ENCODE results near the gene MACF1.

- peak in 1 of 6 experiments; percentile 19 for TF ChIP-seq CTCF (IDR thresholded peaks at IDR 0.05)
- peak in 1 of 4 donors; percentile 8 for TF ChIP-seq POLR2A (IDR thresholded peaks at IDR 0.05)
These were observed 194.0 kb downstream of the MACF1 start for GRCh38 chr1:39398278-39399021.
